Vagina (tissue), 2 donors: ENCODE results near the gene SPDYE18.
"Not testable (repeated sequence)": the region's sequence is repeated elsewhere in the genome, so short reads cannot be mapped to it uniquely, and the experiment has no call there.

Experiments used
- CTCF ChIP-seq, 3 experiments: fragments of 450-650 bp in 2 of 3; fragments of 200-600 bp in 1 of 3; sonication (generic) in 1 of 3; IDR thresholded peaks; one replicate each; pipeline ENCODE4 v1.5.1; 2017 to 2019; ENCODE audit warnings: antibody characterized with exemption in 3 of 3, mild to moderate bottlenecking in 2 of 3, moderate library complexity in 2 of 3
- POLR2A ChIP-seq, 2 donors: fragments of 450-650 bp; IDR thresholded peaks; one replicate each; pipeline ENCODE4 v1.6.1; 2017; ENCODE audit warnings: antibody characterized with exemption in 2 of 2, mild to moderate bottlenecking in 2 of 2, moderate library complexity in 2 of 2
- POLR2AphosphoS5 ChIP-seq, 2 donors: sonication (generic); formaldehyde crosslinking; IDR thresholded peaks; one replicate each; pipeline ENCODE4 v1.9.0; 2017; ENCODE audit warnings: antibody characterized with exemption in 2 of 2, mild to moderate bottlenecking in 2 of 2, low read depth in 1 of 2; ENCODE audit not compliant: insufficient read depth in 1 of 2

- not testable (repeated sequence) for TF ChIP-seq POLR2AphosphoS5 (IDR thresholded peaks at IDR 0.05; ENCODE audit: insufficient read depth in 1 of 2, low read depth in 1 of 2); CTCF (IDR thresholded peaks at IDR 0.05); POLR2A (IDR thresholded peaks at IDR 0.05)
These were observed 29.9 kb upstream of the SPDYE18 start for GRCh38 chr7:77092301-77092700.
